Left ventricle myocardium inferior (tissue), 1 donor: Measurements from ENCODE around the gene TOR3A. TPM values are rescaled to one million over a fixed set of nuclear protein-coding genes. Genes with fewer than 3 reads are reported as not detected.
A peak's percentile ranks its signal among the peaks of the same experiment; 100 is the strongest.
"Not testable (repeated sequence)": the region's sequence is repeated elsewhere in the genome, so short reads cannot be mapped to it uniquely, and the experiment has no call there.

Source experiments
- DNase-seq: peaks from one replicate; pipeline ENCODE4 v3.0.0-alpha.2; 2020
- H3K27ac ChIP-seq: fragments of 200-600 bp; replicated peaks from 2 replicates; pipeline ENCODE4 v1.8.0; 2021
- H3K27me3 ChIP-seq: fragments of 200-600 bp; 2 replicates; pipeline ENCODE4 v1.8.0; 2021; ENCODE audit warnings: low read depth
- H3K36me3 ChIP-seq: fragments of 200-600 bp; 2 replicates; pipeline ENCODE4 v1.8.0; 2021
- H3K4me1 ChIP-seq: fragments of 200-600 bp; 2 replicates; pipeline ENCODE4 v1.8.0; 2021
- H3K4me3 ChIP-seq: fragments of 200-600 bp; 2 replicates; pipeline ENCODE4 v1.8.0; 2021; ENCODE audit warnings: mild to moderate bottlenecking, moderate library complexity
- H3K9me3 ChIP-seq: fragments of 200-600 bp; replicated peaks from 2 replicates; pipeline ENCODE4 v1.8.0; 2021
- CTCF ChIP-seq: fragments of 200-600 bp; IDR thresholded peaks from 2 replicates; pipeline ENCODE4 v1.8.0; 2021; ENCODE audit warnings: antibody characterized with exemption, mild to moderate bottlenecking, borderline replicate concordance
- intact Hi-C: fragments of 100-400 bp; cut with micrococcal nuclease; formaldehyde crosslinking; loops from one replicate; pipeline ENCODE4 v1.11.0; 2022
- total RNA-seq: library from RNA; stranded (reverse); fragmentation: NEBNext Ultra II Directional; extraction: Animal tissue kit (Norgen Biotek cat#: 25700); gene quantifications from one replicate; pipeline ENCODE4 v1.2.1, GENCODE V29; 2021
- donor health status: DM: no; HTN: yes; CAD: no; lungs with severe emphysema.

Gene TOR3A
- total RNA-seq, 1 donor from 2014 or later: 9.6 TPM

- Histone ChIP-seq H3K27ac (peak overlapping the region; percentile 21), H3K27me3 (no peaks in the 10 kb centered on the region), H3K4me3 (no peak overlapping the region), H3K4me1 (peaks cover 21% of the 10 kb centered on the region), H3K36me3 (peaks cover 23% of the 10 kb centered on the region), H3K9me3 (no peaks in the 10 kb centered on the region)
- no peak for TF ChIP-seq CTCF
- no peak for DNase-seq
- intact Hi-C loops: loop anchor here (10.0 kb wide), 1 partner anchor 68 kb away; no protein-coding TSS in a partner anchor
Observed at GRCh38 chr1:179126338-179127060, 44.6 kb downstream of the TOR3A start.

DNA sequence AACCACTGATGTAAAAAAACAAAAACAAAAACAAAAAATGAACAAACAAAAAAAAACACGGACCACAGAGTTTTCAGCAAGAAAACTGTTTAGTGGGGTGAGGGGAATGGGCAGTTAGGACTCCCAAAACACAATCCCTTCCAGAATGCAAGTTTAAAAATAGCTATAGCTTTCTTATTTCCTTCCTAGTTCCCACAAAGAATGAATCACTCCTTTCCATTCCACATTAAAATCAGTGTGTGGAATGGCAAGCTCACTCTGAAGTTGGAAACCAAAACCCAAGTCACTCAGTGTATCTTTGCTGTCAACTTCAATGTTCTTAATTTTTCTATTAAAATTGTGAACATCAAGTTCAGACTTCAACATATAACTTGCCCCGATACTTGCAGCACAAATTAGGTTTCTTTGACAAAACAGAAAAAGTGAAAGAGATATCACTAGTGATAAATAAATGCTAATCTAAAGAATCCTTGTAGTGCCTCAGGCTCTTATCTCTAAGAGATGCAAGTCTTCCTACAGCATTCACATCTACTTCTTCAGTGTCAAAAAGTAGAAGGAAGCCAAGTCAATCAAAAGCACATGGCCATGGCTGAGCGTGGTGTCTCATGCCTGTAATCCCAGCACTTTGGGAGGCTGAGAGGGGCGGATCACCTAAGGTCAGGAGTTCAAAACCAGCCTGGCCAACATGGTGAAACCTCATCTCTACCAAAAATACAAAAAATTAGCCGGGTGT, 45.5 kb downstream of the TOR3A start:
- Histone ChIP-seq H3K27me3 (no peaks in the 10 kb centered on the region), H3K4me3 (no peak overlapping the region), H3K4me1 (peaks cover 21% of the 10 kb centered on the region), H3K9me3 (no peaks in the 10 kb centered on the region), H3K36me3 (peaks cover 23% of the 10 kb centered on the region), H3K27ac (peak overlapping the region; percentile 21)
- intact Hi-C loops: loop anchor here (10.0 kb wide), 1 partner anchor 67 kb away; no protein-coding TSS in a partner anchor
- DNase-seq: no peak
- TF ChIP-seq CTCF: no peak

DNA sequence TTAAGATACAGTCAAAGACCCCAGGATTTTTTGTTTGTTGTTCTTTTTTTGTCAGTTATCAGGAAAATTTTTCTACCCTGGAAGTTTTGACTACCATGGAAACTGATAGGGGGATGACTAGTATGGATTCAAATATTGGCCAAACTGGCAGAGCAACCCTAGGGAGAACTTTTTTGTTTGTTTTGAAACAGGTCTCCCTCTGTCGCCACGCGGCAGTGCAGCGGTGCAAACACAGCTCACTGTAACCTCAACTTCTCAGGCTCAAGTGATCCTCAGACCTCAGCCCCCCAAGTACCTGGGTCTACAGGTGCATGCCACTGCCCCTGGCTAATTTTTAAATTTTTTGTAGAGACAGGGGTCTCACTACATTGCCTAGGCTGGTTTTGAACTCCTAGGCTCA, 46.6 kb downstream of the TOR3A start:
- H3K9me3 ChIP-seq: no peaks in the 10 kb centered on the region
- no peak overlapping the region for H3K4me3 ChIP-seq
- H3K27me3 ChIP-seq: no peaks in the 10 kb centered on the region
- H3K4me1 ChIP-seq: peaks cover 21% of the 10 kb centered on the region
- H3K27ac ChIP-seq: no peak overlapping the region
- DNase-seq: no peak
- TF ChIP-seq CTCF: no peak
- peaks cover 23% of the 10 kb centered on the region for H3K36me3 ChIP-seq
- intact Hi-C loops: loop anchor here (10.0 kb wide), 1 partner anchor 66 kb away; no protein-coding TSS in a partner anchor

DNA sequence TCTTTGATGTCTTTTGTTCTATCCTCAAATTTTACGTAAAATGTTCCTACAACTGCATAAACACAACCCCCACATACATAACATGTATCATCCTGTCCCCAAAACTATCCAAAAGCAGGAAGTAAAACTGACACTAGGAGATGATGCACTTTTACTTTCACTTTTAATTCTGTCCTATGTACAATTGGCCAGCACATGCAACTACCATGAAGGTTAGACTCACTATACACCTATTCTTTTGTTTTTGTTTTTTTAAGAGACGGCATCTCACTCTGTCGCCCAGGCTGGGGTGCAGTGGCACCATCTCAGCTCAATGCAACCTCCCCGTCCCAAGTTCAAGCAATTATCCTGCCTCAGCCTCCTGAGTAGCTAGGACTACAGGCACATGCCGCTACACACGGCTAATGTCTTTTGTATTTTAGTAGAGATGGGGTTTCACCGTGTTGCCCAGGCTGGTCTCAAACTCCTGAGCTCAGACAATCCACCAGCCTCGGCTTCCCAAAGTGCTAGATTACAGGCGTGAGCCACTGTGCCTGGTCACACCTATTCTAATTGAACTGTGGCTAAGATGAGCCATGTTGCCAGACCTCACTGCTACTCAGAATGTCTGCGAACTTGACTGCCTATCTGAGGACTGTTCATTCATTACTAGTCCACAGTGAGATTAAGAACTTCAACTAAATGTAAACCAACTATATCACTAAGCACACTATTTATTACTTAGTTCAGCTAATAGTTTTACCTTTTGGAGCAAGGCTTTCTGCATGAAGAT, 48.0 kb downstream of the TOR3A start:
- Histone ChIP-seq H3K4me3 (peak overlapping the region; percentile 57), H3K4me1 (peaks cover 21% of the 10 kb centered on the region), H3K9me3 (no peaks in the 10 kb centered on the region), H3K36me3 (peaks cover 23% of the 10 kb centered on the region), H3K27ac (peak overlapping the region; percentile 77), H3K27me3 (no peaks in the 10 kb centered on the region)
- intact Hi-C loops: loop anchor here (10.0 kb wide), 1 partner anchor 65 kb away; no protein-coding TSS in a partner anchor
- no peak for DNase-seq
- TF ChIP-seq CTCF: no peak

DNA sequence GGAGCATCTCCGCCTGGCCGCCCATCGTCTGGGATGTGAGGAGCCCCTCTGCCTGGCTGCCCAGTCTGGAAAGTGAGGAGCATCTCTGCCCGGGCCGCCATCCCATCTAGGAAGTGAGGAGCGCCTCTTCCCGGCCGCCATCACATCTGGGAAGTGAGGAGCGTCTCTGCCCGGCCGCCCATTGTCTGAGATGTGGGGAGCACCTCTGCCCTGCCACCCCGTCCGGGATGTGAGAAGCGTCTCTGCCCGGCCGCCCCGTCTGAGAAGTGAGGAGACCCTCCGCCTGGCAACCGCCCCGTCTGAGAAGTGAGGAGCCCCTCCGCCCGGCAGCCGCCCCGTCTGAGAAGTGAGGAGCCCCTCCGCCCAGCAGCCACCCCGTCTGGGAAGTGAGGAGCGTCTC, 53.3 kb downstream of the TOR3A start:
- DNase-seq, H3K4me1 ChIP-seq, H3K27me3 ChIP-seq, H3K27ac ChIP-seq, H3K4me3 ChIP-seq, intact Hi-C loops, H3K9me3 ChIP-seq: not testable (repeated sequence)
- H3K36me3 ChIP-seq: peaks cover 12% of the 10 kb centered on the region

- H3K9me3 ChIP-seq, H3K36me3 ChIP-seq, DNase-seq, intact Hi-C loops, H3K4me3 ChIP-seq, H3K27me3 ChIP-seq, H3K27ac ChIP-seq: not testable (repeated sequence)
- H3K4me1 ChIP-seq: peaks cover 13% of the 10 kb centered on the region
Observed at GRCh38 chr1:179135707-179136106, 53.8 kb downstream of the TOR3A start.
